Tibial nerve (tissue), 3 donors: ENCODE results near the gene OR2T27.

Experiments
- CTCF ChIP-seq, 5 experiments: fragments of 200-600 bp in 3 of 5; fragments of 450-650 bp in 2 of 5; sonication (generic) in 3 of 5; IDR thresholded peaks; one replicate each; pipeline ENCODE4 v1.5.1; 2016 to 2019; ENCODE audit warnings: antibody characterized with exemption in 5 of 5, mild to moderate bottlenecking in 3 of 5, moderate library complexity in 2 of 5
- POLR2A ChIP-seq, 2 donors: fragments of 450-650 bp; IDR thresholded peaks; one replicate each; pipeline ENCODE4 v1.6.1; 2017; ENCODE audit warnings: antibody characterized with exemption in 2 of 2, mild to moderate bottlenecking in 2 of 2, moderate library complexity in 2 of 2

DNA sequence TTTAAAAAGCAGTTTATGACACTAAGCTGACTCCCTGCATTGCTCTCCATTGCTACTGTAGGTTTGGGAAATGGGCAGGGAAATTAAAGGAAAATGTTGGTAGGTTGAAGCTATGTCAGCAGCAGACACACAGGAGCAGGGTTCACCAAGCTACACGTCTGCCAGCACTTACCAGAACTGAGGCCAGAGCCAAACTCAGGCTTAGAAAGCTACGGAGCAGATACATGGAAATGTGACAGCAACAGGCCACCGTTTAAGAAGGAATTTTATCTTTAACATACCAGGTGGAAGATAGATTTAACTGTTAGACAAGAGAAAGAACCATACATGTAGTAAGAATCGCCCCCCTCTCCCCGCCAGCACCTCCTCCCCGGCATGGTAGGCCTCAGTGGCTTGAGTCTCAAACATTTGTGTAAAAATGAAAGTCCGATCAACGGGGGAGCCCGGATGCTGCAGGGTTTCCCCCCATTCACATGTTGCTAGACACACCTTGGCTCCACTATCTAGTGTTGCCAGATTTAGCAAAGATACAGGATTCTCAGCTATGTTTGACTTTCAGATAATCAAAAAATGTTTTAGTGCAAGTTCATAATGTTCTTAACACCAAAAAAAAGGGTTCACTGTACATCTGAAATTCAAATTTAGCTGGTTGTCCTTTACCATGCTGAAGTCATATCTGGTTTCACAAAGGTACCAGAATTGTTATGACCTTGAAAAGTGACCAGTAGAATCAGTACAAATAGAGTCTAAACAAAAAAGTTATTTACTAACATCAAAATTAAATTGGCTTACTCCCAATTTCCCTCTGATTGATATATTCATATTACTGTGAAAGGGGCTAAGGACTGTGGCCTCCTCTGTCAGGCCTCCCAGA, 27.1 kb downstream of the OR2T27 start:
- TF ChIP-seq CTCF (IDR thresholded peaks at IDR 0.05) (no peak), POLR2A (IDR thresholded peaks at IDR 0.05) (no peak)
